Activated naive CD4-positive, alpha-beta T cell treated with anti-CD3 and anti-CD28 coated beads, Interleukin-2, amount 50 U/mL, for 24 hours (primary cell): ENCODE data around the gene RBM15B.

ENCODE experiments used
- H3K27ac Mint-ChIP-seq: one replicate; pipeline ENCODE4 v1.8.0; 2021; ENCODE audit warnings: mild to moderate bottlenecking, mixed read lengths
- H3K27me3 Mint-ChIP-seq: one replicate; pipeline ENCODE4 v1.8.0; 2021; ENCODE audit warnings: mixed read lengths
- H3K36me3 Mint-ChIP-seq: one replicate; pipeline ENCODE4 v1.8.0; 2021; ENCODE audit warnings: mixed read lengths
- H3K4me1 Mint-ChIP-seq: one replicate; pipeline ENCODE4 v1.8.0; 2021; ENCODE audit warnings: mixed read lengths
- H3K4me3 Mint-ChIP-seq: one replicate; pipeline ENCODE4 v1.8.0; 2021; ENCODE audit warnings: mild to moderate bottlenecking, mixed read lengths
- H3K9me3 Mint-ChIP-seq: one replicate; pipeline ENCODE4 v1.8.0; 2021; ENCODE audit warnings: mixed read lengths

RBM15B gene

DNA sequence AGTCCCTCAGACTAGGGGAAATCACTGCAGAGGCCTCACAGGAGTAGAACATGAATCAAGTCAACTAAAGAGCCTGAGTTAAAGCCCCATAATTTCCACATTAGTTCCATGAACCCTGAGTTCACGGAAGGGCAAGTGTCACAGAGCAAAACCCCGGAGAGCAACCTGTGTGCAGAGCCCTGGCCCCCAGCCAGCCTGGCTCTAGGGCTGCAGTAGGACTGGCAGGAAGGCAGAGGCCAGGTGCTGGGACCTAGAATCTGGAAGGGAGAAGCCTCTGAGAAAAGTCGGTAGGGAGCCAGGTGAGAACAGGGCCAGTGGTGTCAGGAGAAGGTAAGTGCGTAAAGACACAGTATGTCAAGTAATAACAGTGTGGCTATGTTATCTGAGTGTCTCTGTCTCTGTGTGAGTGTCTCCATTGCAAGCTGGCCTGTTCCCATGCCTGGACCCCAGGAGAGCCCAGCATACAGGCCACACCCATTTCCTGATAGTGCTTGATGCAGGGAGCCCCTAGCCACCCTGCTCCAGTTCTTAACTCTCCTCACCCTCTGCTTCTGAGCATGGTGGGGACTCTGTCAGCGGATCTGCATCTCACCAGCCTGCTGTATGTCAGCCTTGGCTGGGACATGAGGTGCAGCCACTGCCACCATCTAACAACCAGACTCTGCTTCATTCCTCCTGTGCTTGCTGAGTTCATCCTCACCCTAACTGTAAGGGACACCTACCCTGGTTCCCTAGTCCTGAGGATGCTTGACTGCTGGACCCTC is 17.2 kb upstream of the RBM15B start:
- no peak overlapping the region for H3K27ac Mint-ChIP-seq
- peaks cover under 1% of the 10 kb centered on the region for H3K4me1 Mint-ChIP-seq
- no peaks in the 10 kb centered on the region for H3K9me3 Mint-ChIP-seq
- no peaks in the 10 kb centered on the region for H3K36me3 Mint-ChIP-seq
- no peaks in the 10 kb centered on the region for H3K27me3 Mint-ChIP-seq
- no peak overlapping the region for H3K4me3 Mint-ChIP-seq

DNA sequence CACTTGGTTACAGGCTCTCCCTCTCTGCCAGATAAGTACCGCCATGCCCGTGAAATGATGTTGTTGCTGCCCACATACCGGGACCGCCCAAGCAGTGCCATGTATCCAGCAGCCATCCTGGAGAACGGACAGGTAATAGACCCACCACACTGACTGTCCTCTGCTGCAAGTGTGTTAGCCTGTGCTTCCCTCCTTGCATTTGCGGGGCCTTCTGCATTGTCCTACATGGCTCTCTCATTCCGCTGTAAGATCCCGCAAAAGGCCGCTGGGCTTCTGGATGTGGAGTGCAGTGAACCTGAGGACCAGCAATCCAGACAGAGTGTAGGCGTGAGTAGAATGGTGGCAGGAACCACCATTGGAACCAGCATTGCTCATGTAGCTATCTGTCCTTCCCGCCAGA is 16.6 kb upstream of the RBM15B start:
- H3K4me3 Mint-ChIP-seq, result no peak overlapping the region

DNA sequence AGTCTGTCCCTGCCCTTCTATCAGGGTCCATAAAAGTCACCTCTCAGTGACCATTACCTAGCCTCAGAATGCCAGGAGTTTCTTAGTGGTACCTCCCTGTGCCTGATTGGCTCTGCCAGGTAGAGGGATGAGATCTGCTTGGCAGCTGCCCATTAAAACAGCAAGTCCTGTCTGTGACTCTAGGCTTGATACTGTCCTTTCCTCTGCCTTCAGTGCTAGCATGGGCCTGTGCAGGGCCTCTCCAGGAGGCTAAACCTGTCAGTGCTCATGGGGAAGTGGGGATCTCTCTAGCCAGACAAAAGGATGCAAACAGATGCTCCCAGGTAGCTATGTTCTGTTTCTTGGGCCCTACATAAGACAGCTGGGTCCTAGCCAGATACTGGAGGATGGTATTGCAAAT is 15.9 kb upstream of the RBM15B start:
- Mint-ChIP-seq H3K4me1 (peaks cover 8% of the 10 kb centered on the region), H3K27me3 (no peaks in the 10 kb centered on the region), H3K9me3 (no peaks in the 10 kb centered on the region), H3K4me3 (no peak overlapping the region), H3K36me3 (no peaks in the 10 kb centered on the region), H3K27ac (no peak overlapping the region)

More for the DNA sequence above, 16.6 kb upstream of the RBM15B start:
- no peaks in the 10 kb centered on the region for H3K36me3 Mint-ChIP-seq
- H3K27me3 Mint-ChIP-seq, result no peaks in the 10 kb centered on the region
- peaks cover 7% of the 10 kb centered on the region for H3K4me1 Mint-ChIP-seq
- H3K27ac Mint-ChIP-seq, result no peak overlapping the region
- no peaks in the 10 kb centered on the region for H3K9me3 Mint-ChIP-seq

DNA sequence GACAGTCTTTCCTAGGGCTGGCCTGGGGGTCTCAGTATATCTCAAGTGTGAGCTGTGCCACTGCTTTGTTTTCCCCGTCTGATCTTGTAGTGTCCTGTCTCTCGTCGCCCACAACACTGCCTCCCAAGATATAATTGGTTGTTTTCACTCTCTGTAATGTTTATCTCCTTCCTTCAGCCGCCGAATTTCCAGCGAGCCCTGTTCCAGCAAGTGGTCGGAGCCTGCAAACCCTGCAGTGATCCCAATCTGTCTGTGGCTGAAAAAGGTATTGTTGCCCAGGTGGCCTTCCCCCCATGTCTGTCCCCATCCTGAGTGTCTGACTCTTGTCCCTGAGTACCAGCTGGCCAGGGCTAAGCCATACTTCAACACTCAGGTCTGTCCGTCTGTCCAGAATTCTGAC is 15.5 kb upstream of the RBM15B start:
- H3K27me3 Mint-ChIP-seq, result no peaks in the 10 kb centered on the region
- H3K9me3 Mint-ChIP-seq, result no peaks in the 10 kb centered on the region
- H3K27ac Mint-ChIP-seq, result no peak overlapping the region

DNA sequence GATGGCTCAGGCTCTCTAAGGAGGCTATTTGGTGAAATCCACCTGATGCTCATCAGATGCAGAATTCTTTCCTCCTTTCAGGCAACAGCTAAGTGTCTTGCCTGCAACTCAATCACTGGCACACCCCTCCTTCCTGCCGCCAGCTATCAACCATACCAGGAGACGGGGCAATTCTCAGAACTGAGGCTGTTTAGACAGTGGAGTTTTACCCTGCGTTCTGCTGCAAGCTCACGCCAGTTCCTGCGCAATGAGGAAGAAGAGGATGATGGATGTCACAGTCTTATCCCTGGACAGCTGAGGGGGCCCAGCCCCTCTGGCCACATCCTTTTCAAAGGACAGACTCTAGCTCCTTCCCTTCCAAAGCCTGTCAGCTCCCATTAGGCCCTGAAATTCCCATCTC is 13.0 kb upstream of the RBM15B start:
- Mint-ChIP-seq H3K27ac (no peak overlapping the region), H3K27me3 (no peaks in the 10 kb centered on the region), H3K4me3 (no peak overlapping the region)

More for the DNA sequence above, 15.5 kb upstream of the RBM15B start:
- H3K36me3 Mint-ChIP-seq, result no peaks in the 10 kb centered on the region
- H3K4me3 Mint-ChIP-seq, result no peak overlapping the region
- peaks cover 8% of the 10 kb centered on the region for H3K4me1 Mint-ChIP-seq

DNA sequence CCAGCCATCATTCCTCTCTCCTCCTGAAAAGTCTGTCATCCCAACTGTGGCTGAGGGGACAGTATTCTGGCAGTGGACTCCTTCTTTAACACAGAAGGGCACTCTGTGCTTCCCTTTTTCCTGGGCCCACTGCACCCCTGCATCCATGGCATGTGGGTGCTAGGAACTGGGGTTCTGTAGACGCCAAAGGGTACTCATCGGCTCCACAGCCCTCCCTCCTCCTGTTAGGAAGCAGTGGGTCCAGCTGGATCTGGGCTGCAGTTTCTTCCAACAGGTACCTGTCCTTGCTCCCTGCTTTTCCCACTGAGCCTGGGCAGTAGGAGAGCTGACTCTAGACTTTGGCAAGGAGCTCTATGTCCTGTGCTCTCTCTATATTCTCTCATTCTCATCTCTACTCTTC is 12.4 kb upstream of the RBM15B start:
- Mint-ChIP-seq H3K36me3 (no peaks in the 10 kb centered on the region), H3K27ac (no peak overlapping the region), H3K27me3 (no peaks in the 10 kb centered on the region), H3K4me1 (peaks cover 15% of the 10 kb centered on the region), H3K9me3 (no peaks in the 10 kb centered on the region), H3K4me3 (no peak overlapping the region)

More for the DNA sequence above, 13.0 kb upstream of the RBM15B start:
- Mint-ChIP-seq H3K36me3 (no peaks in the 10 kb centered on the region), H3K4me1 (peaks cover 9% of the 10 kb centered on the region), H3K9me3 (no peaks in the 10 kb centered on the region)

DNA sequence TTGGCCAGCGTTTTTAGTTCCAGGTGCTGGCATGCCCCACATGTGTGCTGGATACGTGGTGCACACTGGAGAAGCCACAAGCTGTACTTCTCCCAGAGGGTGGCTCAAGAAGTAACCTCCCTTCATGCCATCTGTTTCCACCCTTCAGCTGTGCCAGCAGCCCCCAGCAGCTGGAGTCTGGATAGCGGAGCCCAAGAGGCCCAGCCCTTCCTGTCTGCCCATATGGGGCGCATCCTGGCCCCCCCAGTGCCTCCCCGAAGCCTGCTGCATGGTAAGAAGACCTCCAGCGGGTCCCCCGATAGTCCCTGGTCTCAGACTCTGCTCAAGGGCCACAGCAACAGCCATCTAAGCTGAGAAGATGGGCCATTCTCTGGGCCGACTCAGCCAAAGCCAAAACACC is 11.8 kb upstream of the RBM15B start:
- Mint-ChIP-seq H3K4me3 (no peak overlapping the region), H3K27ac (no peak overlapping the region), H3K36me3 (no peaks in the 10 kb centered on the region), H3K4me1 (peaks cover 20% of the 10 kb centered on the region), H3K9me3 (no peaks in the 10 kb centered on the region), H3K27me3 (no peaks in the 10 kb centered on the region)

DNA sequence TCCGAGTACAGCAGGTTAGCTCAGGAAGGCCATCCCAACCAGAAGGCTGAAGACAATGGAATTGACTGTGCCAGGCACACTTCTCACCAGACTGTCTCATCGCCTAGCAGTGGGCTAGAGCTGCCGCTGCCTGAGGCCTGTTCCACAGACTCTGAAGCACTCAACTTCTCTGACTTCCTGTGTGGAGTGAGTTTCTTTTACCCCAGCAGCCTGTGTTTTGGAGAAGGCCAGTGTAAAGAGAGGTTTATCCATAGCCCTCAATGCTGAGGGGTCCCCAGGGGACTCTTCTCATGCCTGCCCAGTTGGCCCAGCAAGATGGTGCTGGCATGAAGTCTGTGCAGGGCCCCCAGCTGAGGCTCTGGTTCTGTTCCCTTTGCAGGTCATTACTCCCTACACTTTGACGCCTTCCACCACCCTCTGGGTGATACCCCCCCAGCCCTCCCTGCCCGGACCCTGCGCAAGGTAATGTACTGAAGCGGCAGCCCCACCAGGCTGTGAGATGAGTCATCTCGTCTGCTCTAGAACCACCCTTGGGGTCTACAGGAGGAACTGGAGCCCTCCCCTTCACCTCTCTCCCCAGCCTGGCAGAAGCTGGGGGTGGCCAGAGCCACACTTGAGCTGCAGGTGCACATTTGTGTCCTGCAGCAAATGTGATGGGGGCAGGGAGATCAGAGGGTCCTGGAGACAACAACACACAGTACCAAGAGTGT is 11.2 kb upstream of the RBM15B start:
- Mint-ChIP-seq H3K36me3 (no peaks in the 10 kb centered on the region), H3K4me1 (peaks cover 20% of the 10 kb centered on the region), H3K4me3 (no peak overlapping the region), H3K27me3 (no peaks in the 10 kb centered on the region), H3K9me3 (no peaks in the 10 kb centered on the region), H3K27ac (no peak overlapping the region)

DNA sequence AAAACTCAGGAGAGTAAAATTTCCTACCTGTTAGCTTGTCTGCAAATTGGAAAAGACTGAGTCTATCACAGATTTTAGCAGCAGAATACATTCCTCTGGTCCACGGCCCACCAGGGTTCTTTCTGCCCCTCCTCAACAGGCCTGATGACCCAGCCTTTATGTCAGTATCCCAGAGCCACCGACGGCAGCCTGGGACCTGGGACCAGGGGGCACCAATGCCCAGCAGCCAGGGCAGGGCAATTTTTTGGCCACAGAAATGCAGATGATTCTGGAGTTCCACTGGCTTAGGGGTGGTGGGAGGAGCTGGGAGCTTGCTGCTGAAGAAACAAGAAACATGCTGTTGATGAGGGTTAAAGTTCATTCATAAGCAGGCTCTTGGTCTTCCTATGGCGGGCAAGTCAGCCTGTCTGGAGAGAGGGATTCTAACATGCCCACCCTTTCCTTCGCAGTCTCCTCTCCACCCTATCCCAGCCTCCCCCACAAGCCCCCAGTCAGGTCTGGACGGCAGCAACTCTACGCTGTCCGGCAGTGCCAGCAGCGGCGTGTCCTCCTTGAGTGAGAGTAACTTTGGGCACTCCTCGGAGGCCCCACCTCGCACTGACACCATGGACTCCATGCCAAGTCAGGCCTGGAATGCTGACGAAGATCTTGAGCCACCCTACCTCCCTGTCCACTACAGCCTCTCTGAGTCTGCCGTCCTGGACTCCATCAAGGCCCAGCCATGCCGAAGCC is 10.3 kb upstream of the RBM15B start:
- Mint-ChIP-seq H3K36me3 (peaks cover under 1% of the 10 kb centered on the region), H3K9me3 (no peaks in the 10 kb centered on the region), H3K4me1 (peaks cover 23% of the 10 kb centered on the region), H3K27ac (no peak overlapping the region), H3K27me3 (no peaks in the 10 kb centered on the region), H3K4me3 (no peak overlapping the region)

DNA sequence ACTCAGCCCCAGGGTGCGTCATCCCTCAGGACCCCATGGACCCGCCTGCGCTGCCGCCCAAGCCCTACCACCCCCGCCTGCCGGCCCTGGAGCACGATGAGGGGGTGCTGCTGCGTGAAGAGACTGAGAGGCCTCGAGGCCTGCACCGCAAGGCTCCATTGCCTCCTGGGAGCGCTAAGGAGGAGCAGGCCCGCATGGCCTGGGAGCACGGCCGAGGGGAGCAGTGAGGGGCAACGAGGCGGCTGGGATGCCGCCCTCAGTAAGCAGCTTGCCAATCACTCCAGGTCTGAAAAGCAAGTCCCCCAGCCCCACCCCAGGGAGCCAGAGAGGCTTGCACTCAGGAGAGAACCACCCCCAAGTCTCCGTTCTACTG is 9.8 kb upstream of the RBM15B start:
- peaks cover 5% of the 10 kb centered on the region for H3K36me3 Mint-ChIP-seq
- H3K4me3 Mint-ChIP-seq, result no peak overlapping the region

DNA sequence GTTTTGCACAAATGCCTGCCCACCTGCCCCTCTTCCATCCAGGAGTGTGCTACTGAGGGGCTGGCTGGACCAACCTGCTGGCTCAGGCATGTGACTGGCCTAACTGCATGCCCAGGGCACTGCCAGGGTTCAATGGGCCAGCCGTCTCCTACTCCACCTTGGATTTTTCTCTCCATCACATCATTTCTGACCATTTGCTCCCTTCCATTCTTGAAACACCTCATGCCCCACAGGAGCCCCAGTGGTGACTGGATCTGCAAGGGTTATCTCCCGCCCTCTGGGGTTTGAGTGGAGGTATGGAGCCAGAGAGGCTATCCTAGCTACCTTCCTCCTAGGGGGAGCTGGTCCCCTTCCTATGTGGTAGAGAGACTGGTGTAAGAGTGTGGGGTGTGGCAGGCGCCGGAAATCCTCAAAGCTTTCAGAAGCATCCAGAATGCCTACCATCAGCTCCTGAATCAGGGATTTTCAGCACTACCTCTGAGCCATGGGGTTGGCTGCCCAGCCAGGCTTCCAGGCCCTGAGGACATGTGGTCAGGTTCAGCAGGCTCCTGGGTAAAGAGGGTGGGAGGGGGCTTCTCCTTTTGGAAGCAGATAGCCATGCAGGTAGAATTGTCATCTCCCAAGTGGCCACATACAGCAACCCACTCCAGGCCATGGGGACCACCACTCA is 8.9 kb upstream of the RBM15B start:
- peaks cover 34% of the 10 kb centered on the region for H3K4me1 Mint-ChIP-seq
- no peak overlapping the region for H3K4me3 Mint-ChIP-seq
- no peaks in the 10 kb centered on the region for H3K27me3 Mint-ChIP-seq
- no peaks in the 10 kb centered on the region for H3K9me3 Mint-ChIP-seq
- H3K27ac Mint-ChIP-seq, result no peak overlapping the region
- H3K36me3 Mint-ChIP-seq, result peaks cover 7% of the 10 kb centered on the region

More for the DNA sequence above, 9.8 kb upstream of the RBM15B start:
- no peaks in the 10 kb centered on the region for H3K9me3 Mint-ChIP-seq
- peaks cover 28% of the 10 kb centered on the region for H3K4me1 Mint-ChIP-seq
- H3K27me3 Mint-ChIP-seq, result no peaks in the 10 kb centered on the region
- H3K27ac Mint-ChIP-seq, result no peak overlapping the region

DNA sequence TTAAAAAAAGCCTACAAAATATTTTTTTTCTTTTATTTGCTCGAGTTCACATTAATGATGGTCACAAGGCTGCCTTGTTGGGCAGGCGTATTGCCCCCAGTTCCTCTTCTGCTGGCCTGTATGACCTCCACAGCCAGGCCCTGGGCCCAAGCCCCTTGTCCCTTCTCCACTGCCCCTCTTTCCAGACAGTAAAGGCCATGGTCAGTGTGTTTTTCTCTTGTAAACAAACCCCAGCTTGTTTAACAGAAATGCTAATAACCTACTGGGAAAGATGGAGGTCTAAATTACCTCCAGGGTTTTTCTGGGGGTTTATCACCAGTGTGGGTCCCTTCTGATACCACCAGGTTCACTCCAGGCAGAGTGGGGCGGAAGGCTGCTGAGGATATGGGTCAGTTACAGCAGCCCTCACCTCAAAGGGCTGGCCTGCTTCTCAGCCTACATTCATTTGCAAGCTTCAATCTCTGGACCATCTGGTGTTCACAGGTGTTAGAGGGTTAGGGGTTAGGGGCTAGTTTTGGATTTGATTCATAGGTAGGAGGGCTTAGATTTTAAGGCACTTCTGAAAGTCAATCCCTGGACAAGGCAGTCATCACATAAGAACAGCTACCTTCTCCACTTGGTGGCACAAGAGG is 8.0 kb upstream of the RBM15B start:
- Mint-ChIP-seq H3K4me1 (peaks cover 43% of the 10 kb centered on the region), H3K27me3 (no peaks in the 10 kb centered on the region), H3K4me3 (peak overlapping the region; percentile 93)

DNA sequence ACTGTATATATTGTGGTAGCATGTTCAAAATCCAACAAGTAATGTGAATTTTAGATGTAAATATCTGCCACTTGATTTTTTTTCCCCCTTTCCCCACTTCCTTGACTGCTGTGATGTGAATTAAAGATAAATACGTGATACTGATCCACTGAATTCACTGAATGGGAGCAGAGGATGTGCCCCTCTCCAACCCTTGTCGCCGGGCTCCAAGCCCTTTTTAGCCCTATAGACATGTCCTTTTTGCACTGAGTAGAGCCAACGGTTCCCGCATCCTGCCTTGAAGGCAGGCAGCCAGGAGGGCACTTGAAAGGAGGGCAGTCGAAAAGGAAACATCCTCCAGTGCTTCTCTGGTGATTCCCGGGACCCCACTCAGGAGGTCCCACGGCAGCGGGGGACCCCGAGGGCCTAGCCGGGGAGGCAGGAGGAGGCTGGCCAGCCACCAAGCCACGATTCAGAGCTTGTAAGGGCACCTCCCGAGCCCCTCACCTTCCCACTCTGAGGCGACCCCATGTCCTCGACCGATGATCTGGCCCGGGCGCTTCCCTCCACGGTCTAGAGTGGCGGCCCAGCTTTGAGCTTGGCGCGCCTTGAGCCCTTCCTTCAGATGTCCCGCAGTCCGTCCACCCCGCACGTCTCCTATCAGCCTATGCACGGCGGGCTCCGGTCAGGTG is 6.9 kb upstream of the RBM15B start:
- Mint-ChIP-seq H3K4me1 (peaks cover 45% of the 10 kb centered on the region), H3K9me3 (no peaks in the 10 kb centered on the region), H3K4me3 (peak overlapping the region; percentile 93), H3K27ac (peak overlapping the region; percentile 96), H3K36me3 (peaks cover 12% of the 10 kb centered on the region), H3K27me3 (no peaks in the 10 kb centered on the region)

More for the DNA sequence above, 8.0 kb upstream of the RBM15B start:
- H3K36me3 Mint-ChIP-seq, result peaks cover 12% of the 10 kb centered on the region
- no peaks in the 10 kb centered on the region for H3K9me3 Mint-ChIP-seq
- peak overlapping the region; percentile 76 for H3K27ac Mint-ChIP-seq

DNA sequence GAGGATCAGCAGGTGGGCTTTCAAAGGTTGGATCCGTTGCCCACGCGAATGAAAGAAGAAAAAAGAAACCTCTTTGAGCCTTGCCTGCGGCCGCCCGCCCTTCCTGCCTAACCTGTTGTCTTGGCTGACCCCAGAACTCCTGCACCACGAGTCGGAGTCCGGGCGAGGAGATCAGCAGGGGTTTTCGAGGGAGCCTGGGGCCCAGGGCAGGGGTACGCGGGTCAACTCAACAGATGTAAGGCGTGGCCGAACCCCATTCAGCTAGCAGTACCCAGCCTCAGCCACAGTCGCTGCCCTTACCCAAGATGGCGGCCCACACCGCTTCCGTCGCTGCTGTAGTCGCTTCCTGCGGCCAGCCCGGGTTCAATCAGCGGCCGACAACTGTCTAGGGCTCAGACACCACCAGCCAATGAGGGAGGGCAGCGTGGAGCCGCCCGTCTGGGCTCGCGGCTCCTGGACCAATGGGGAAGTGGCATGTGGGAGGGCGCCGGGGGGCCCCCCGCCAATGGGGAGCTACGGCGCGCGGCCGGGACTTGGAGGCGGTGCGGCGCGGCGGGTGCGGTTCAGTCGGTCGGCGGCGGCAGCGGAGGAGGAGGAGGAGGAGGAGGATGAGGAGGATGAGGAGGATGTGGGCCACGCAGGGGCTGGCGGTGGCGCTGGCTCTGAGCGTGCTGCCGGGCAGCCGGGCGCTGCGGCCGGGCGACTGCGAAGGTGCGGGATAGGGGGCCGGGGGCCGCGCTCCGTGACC is 6.2 kb upstream of the RBM15B start, which contains the start of gene MANF:
Gene MANF (plus strand): TSS at position 566 of the 748 bp plus-strand sequence. CDS start 52 bp downstream, at position 618.
- H3K27me3 Mint-ChIP-seq, result no peaks in the 10 kb centered on the region
- H3K4me3 Mint-ChIP-seq, result peak within 1 kb of the TSS; percentile 93
- H3K9me3 Mint-ChIP-seq, result no peaks in the 10 kb centered on the region
- peaks cover 48% of the 10 kb centered on the region for H3K4me1 Mint-ChIP-seq
- H3K27ac Mint-ChIP-seq, result peak within 1 kb of the TSS; percentile 96
- peaks cover 12% of the 10 kb centered on the region for H3K36me3 Mint-ChIP-seq
